DND-41 (cell line): ENCODE results near the gene MINK1.
"Not testable (repeated sequence)": the region's sequence is repeated elsewhere in the genome, so short reads cannot be mapped to it uniquely, and the experiment has no call there.

ENCODE experiments used
- ATAC-seq: fragments of 200-7000 bp; cut with Tn5 transposase; 3 replicates; pipeline ENCODE4 v1.9.1; 2021; ENCODE audit warnings: low read depth; ENCODE audit not compliant: insufficient read depth
- DNase-seq: peaks from one replicate; pipeline ENCODE4 v3.0.0-alpha.2; 2020
- H2AFZ ChIP-seq: 2 replicates; pipeline ENCODE4 v1.6.0; 2012; ENCODE audit warnings: low read depth, low read length
- H3K27ac ChIP-seq: 2 replicates; pipeline ENCODE4 v1.5.1; 2012; ENCODE audit warnings: low read length, inconsistent platforms
- H3K27me3 ChIP-seq: fragments of 200-600 bp; sonication (generic); 2 replicates; pipeline ENCODE4 v1.6.0; 2012; ENCODE audit warnings: low read length, mild to moderate bottlenecking, inconsistent platforms; ENCODE audit not compliant: insufficient read depth, poor library complexity
- H3K36me3 ChIP-seq: 2 replicates; pipeline ENCODE4 v1.5.1; 2012; ENCODE audit warnings: low read length, inconsistent platforms; ENCODE audit not compliant: insufficient read depth
- H3K4me1 ChIP-seq: 2 replicates; pipeline ENCODE4 v1.5.1; 2012; ENCODE audit warnings: mild to moderate bottlenecking, low read length; ENCODE audit not compliant: insufficient read depth
- H3K4me2 ChIP-seq: 2 replicates; pipeline ENCODE4 v1.6.0; 2012; ENCODE audit warnings: mild to moderate bottlenecking, moderate library complexity, low read length, inconsistent platforms; ENCODE audit not compliant: insufficient read depth
- H3K4me3 ChIP-seq, 2 experiments: fragments of 200-600 bp in 1 of 2; shearing (Covaris generic) in 1 of 2; 2 replicates each; pipeline ENCODE4 v1.5.1; 2012 to 2016; ENCODE audit warnings: inconsistent platforms in 2 of 2, low read length in 2 of 2, mild to moderate bottlenecking in 2 of 2, low read depth in 1 of 2, moderate library complexity in 1 of 2
- H3K79me2 ChIP-seq: 2 replicates; pipeline ENCODE4 v1.6.0; 2012; ENCODE audit warnings: low read length, inconsistent platforms; ENCODE audit not compliant: insufficient read depth
- H3K9ac ChIP-seq: 2 replicates; pipeline ENCODE4 v1.6.0; 2012; ENCODE audit warnings: low read depth, mild to moderate bottlenecking, inconsistent platforms, low read length, moderate library complexity
- H3K9me3 ChIP-seq: 2 replicates; pipeline ENCODE4 v1.5.1; 2012; ENCODE audit warnings: low read length, moderate library complexity, mild to moderate bottlenecking, inconsistent platforms; ENCODE audit not compliant: insufficient read depth, severe bottlenecking
- H4K20me1 ChIP-seq: 2 replicates; pipeline ENCODE4 v1.6.0; 2012; ENCODE audit warnings: low read length; ENCODE audit not compliant: insufficient read depth
- EZH2 ChIP-seq: IDR thresholded peaks from 3 replicates; pipeline ENCODE4 v1.6.1; 2012; ENCODE audit warnings: borderline replicate concordance, low read depth, mild to moderate bottlenecking, moderate library complexity, low read length, inconsistent platforms; ENCODE audit not compliant: severe bottlenecking
- TF ChIP-seq, protein P1 (sequence below): IDR thresholded peaks from 2 replicates; pipeline ENCODE4 v1.5.1; 2012; ENCODE audit warnings: borderline replicate concordance, low read length, moderate library complexity, mild to moderate bottlenecking; ENCODE audit not compliant: poor library complexity, severe bottlenecking; ENCODE audit errors: extremely low read depth

The MINK1 gene

DNA sequence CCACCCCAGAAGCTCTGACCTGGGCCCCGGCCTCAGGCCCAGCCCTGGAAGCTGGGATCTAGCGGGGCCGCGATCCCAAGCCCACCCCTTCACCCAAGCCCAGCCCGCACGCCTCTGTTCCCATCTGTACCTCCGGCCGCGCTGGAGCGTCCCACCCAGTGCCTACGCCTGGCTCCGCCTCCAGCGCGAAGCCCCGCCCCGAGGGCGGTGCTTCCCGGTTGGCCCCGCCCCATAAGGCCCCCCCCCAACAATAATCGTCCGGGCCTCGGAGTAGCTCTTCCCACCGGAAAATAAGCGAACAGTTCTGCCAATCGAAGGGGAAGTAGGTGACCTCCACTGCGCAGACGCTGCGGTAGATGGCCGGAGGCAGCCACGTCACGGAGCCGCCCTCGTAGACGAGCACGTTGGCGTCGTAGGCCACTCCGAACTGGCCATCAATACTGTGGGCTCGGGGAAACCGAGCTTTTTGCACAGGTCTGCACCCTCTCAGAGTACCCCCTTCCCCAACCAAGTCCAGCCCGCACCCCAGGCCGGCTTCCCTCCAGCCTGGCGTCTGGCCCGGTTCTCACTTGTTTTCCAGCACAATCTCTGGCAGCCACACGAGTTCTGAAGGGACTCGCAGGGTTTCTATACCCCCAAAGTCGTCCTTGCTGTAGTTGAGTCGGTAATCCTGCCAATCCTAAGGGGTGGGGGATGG is 68.7 kb downstream of the MINK1 start:
- no peak overlapping the region for H3K9ac ChIP-seq
- H3K9me3 ChIP-seq: no peaks in the 10 kb centered on the region
- DNase-seq (no peak), ATAC-seq (no peak)
- H3K4me1 ChIP-seq: peaks cover 20% of the 10 kb centered on the region
- H3K79me2 ChIP-seq: no peaks in the 10 kb centered on the region
- TF ChIP-seq EZH2: no peak
- TF ChIP-seq, protein P1, sequence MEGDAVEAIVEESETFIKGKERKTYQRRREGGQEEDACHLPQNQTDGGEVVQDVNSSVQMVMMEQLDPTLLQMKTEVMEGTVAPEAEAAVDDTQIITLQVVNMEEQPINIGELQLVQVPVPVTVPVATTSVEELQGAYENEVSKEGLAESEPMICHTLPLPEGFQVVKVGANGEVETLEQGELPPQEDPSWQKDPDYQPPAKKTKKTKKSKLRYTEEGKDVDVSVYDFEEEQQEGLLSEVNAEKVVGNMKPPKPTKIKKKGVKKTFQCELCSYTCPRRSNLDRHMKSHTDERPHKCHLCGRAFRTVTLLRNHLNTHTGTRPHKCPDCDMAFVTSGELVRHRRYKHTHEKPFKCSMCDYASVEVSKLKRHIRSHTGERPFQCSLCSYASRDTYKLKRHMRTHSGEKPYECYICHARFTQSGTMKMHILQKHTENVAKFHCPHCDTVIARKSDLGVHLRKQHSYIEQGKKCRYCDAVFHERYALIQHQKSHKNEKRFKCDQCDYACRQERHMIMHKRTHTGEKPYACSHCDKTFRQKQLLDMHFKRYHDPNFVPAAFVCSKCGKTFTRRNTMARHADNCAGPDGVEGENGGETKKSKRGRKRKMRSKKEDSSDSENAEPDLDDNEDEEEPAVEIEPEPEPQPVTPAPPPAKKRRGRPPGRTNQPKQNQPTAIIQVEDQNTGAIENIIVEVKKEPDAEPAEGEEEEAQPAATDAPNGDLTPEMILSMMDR: no peak
- no peaks in the 10 kb centered on the region for H3K27me3 ChIP-seq
- H2AFZ ChIP-seq: no peak overlapping the region
- H3K36me3 ChIP-seq: peaks cover 6% of the 10 kb centered on the region
- H3K4me3 ChIP-seq: no peak overlapping the region
- no peak overlapping the region for H3K4me2 ChIP-seq
- peaks cover 3% of the 10 kb centered on the region for H4K20me1 ChIP-seq
- no peak overlapping the region for H3K27ac ChIP-seq

GRCh38 chr17:4902540-4902939 is 69.4 kb downstream of the MINK1 start:
- ATAC-seq (no peak), DNase-seq (no peak)
- TF ChIP-seq, protein P1: no peak
- TF ChIP-seq EZH2: no peak
- Histone ChIP-seq H3K9me3 (no peaks in the 10 kb centered on the region), H4K20me1 (no peaks in the 10 kb centered on the region; the same call in 1 of the 2 replicates), H3K36me3 (no peaks in the 10 kb centered on the region), H3K9ac (no peak overlapping the region), H2AFZ (no peak overlapping the region), H3K79me2 (no peaks in the 10 kb centered on the region), H3K4me2 (no peak overlapping the region), H3K27ac (no peak overlapping the region), H3K4me1 (peaks cover 20% of the 10 kb centered on the region), H3K27me3 (no peaks in the 10 kb centered on the region), H3K4me3 (no peak overlapping the region)

- no peaks in the 10 kb centered on the region for H3K36me3 ChIP-seq
- peak within 1 kb of the TSS; percentile 51 for H2AFZ ChIP-seq
- no peaks in the 10 kb centered on the region for H3K9me3 ChIP-seq
- peak within 1 kb of the TSS; percentile 40 for H3K27ac ChIP-seq
- peak; percentile 82 for DNase-seq
- no peaks in the 10 kb centered on the region; the same call in 1 of the 2 replicates for H4K20me1 ChIP-seq
- H3K79me2 ChIP-seq: no peaks in the 10 kb centered on the region
- TF ChIP-seq, protein P1: peak; percentile 89
- no peak for TF ChIP-seq EZH2
- no peak within 1 kb of the TSS for H3K9ac ChIP-seq
- no peaks in the 10 kb centered on the region for H3K27me3 ChIP-seq
- peak; percentile 83 for ATAC-seq
- H3K4me3 ChIP-seq: no peak within 1 kb of the TSS
- H3K4me2 ChIP-seq: peak within 1 kb of the TSS; percentile 46
- peaks cover 20% of the 10 kb centered on the region for H3K4me1 ChIP-seq
These were observed 70.1 kb downstream of the MINK1 start, which contains the start of gene CHRNE for GRCh38 chr17:4903051-4903818. TSS of gene CHRNE (minus strand) at chr17:4903098. CDS start at chr17:4903063, 35 bp downstream.

- H3K4me2 ChIP-seq, DNase-seq, H3K27ac ChIP-seq, H3K79me2 ChIP-seq, H3K4me3 ChIP-seq, H3K9ac ChIP-seq, H3K36me3 ChIP-seq, H3K9me3 ChIP-seq, H2AFZ ChIP-seq, H4K20me1 ChIP-seq, ATAC-seq, H3K27me3 ChIP-seq: not testable (repeated sequence)
- H3K4me1 ChIP-seq: peaks cover 20% of the 10 kb centered on the region
These were observed 73.5 kb downstream of the MINK1 start for GRCh38 chr17:4906642-4907041.
